Subcutaneous abdominal adipose tissue (tissue), 5 donors: ENCODE measurements around the gene KLHL11.

Source experiments
- H3K27ac ChIP-seq: one replicate; pipeline ENCODE4 v1.7.0; 2013; ENCODE audit warnings: low read depth, mild to moderate bottlenecking, inconsistent platforms, low read length, moderate library complexity
- H3K27me3 ChIP-seq, 5 donors: one replicate each; pipeline ENCODE4 v1.7.0; 2013; ENCODE audit warnings: low read length in 5 of 5, inconsistent platforms in 1 of 5; ENCODE audit not compliant: control insufficient read depth in 5 of 5, insufficient read depth in 4 of 5
- H3K36me3 ChIP-seq, 5 donors: one replicate each; pipeline ENCODE4 v1.7.0; 2013; ENCODE audit warnings: low read length in 5 of 5; ENCODE audit not compliant: control insufficient read depth in 5 of 5, insufficient read depth in 5 of 5
- H3K4me1 ChIP-seq, 5 donors: one replicate each; pipeline ENCODE4 v1.7.0; 2013; ENCODE audit warnings: low read length in 5 of 5, mild to moderate bottlenecking in 3 of 5, moderate library complexity in 1 of 5; ENCODE audit not compliant: control insufficient read depth in 5 of 5, insufficient read depth in 5 of 5
- H3K4me3 ChIP-seq, 5 donors: one replicate each; pipeline ENCODE4 v1.7.0; 2013; ENCODE audit warnings: low read length in 5 of 5, low read depth in 1 of 5
- H3K9ac ChIP-seq, 5 donors: one replicate each; pipeline ENCODE4 v1.7.0; 2013; ENCODE audit warnings: low read length in 5 of 5, mild to moderate bottlenecking in 4 of 5, moderate library complexity in 3 of 5
- H3K9me3 ChIP-seq, 5 donors: one replicate each; pipeline ENCODE4 v1.7.0; 2013; ENCODE audit warnings: low read length in 5 of 5; ENCODE audit not compliant: control insufficient read depth in 5 of 5
- donor health status: healthy.
- donor health status: healthy.
- donor health status: healthy.
- donor health status: healthy.
- donor health status: healthy.

The KLHL11 gene, protein sequence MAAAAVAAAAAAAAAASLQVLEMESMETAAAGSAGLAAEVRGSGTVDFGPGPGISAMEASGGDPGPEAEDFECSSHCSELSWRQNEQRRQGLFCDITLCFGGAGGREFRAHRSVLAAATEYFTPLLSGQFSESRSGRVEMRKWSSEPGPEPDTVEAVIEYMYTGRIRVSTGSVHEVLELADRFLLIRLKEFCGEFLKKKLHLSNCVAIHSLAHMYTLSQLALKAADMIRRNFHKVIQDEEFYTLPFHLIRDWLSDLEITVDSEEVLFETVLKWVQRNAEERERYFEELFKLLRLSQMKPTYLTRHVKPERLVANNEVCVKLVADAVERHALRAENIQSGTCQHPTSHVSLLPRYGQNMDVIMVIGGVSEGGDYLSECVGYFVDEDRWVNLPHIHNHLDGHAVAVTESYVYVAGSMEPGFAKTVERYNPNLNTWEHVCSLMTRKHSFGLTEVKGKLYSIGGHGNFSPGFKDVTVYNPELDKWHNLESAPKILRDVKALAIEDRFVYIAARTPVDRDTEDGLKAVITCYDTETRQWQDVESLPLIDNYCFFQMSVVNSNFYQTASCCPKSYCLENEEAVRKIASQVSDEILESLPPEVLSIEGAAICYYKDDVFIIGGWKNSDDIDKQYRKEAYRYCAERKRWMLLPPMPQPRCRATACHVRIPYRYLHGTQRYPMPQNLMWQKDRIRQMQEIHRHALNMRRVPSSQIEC

DNA sequence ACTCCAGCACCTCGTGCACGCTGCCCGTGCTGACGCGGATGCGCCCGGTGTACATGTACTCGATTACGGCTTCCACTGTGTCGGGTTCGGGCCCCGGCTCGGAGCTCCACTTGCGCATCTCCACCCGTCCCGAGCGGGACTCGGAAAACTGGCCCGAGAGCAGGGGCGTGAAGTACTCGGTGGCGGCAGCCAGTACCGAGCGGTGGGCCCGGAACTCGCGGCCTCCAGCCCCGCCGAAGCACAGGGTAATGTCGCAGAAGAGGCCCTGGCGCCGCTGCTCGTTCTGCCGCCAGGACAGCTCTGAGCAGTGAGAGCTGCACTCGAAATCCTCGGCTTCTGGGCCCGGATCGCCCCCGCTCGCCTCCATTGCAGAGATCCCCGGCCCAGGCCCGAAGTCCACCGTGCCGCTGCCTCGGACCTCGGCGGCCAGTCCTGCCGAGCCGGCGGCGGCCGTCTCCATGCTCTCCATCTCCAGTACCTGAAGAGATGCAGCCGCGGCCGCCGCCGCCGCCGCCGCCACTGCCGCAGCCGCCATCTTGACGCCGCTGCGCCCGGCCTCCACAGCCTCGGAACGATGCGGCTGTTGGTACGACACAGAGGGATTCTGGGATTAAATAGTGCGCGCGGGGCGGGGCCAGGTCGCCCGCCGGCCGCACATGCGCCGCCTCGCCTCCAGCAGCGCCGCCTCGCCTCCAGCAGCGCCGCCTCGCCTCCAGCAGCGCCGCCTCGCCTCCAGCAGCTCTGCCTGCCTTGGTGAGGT, at the start of gene KLHL11:
TSS of gene KLHL11 (minus strand) at position 588 of the 760 bp plus-strand sequence. CDS start at position 535, 53 bp downstream.
- peak within 1 kb of the TSS; percentile 76 for H3K27ac ChIP-seq
- peak within 1 kb of the TSS in 4 of 5 donors; percentile 88 to 94 (median 92) for H3K9ac ChIP-seq
- H3K36me3 ChIP-seq, result peaks cover 14 to 31% (median 27%) of the 10 kb centered on the region in 5 donors
- peak within 1 kb of the TSS; percentile 56 to 96 (median 94) for H3K4me3 ChIP-seq
- no peaks in the 10 kb centered on the region for H3K9me3 ChIP-seq
- H3K27me3 ChIP-seq, result no peaks in the 10 kb centered on the region
- H3K4me1 ChIP-seq, result peaks cover 8 to 35% (median 24%) of the 10 kb centered on the region in 5 donors

DNA sequence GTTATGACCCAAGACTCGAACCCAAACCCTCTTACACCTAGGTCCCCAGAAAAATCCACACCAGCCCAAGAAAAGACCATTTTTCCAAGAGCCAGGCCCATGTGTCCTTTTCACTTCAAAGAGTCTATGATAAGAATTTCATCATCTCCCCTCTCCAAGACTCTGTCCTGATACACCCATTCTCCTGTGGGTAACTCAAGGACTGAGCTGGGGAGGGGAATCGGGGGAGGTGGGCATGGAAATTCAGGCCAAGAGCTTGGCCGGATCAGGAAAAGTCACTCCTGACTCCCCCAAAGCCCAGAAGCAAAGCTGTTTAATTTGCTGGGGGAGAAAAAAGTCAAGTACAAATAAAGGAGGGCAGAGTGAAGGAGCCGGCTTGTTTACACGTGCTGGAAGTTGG, 49.8 kb upstream of the KLHL11 start:
- H3K4me1 ChIP-seq, result peaks cover 5 to 69% (median 45%) of the 10 kb centered on the region in 5 donors

DNA sequence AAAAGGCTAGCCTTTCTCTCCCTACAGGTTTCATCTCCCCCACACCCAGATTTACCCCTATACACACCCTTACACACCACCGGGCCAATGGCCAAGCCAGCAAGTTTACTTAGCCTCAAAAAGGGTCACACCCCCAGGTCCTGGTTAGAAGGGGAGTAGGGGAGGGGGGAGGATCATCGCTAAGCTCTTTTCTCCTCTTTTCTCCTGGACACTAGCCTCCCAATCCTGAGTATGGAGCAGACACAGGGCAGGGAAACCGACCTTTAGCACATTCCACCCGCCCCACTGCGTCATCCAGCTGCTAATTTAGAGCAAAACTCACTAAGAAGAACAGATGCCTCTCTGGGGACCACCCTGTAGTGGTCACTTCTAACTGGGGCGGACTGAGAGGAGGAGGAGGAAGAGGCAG, 49.1 kb upstream of the KLHL11 start:
- no peaks in the 10 kb centered on the region for H3K27me3 ChIP-seq
- peak overlapping the region in 3 of 5 donors; percentile 6 to 36 (median 13) for H3K4me3 ChIP-seq
- H3K36me3 ChIP-seq, result peaks cover 0 to 45% (median 44%) of the 10 kb centered on the region in 5 donors
- peak overlapping the region; percentile 74 for H3K27ac ChIP-seq
- H3K4me1 ChIP-seq, result peaks cover 5 to 64% (median 39%) of the 10 kb centered on the region in 5 donors
- H3K9ac ChIP-seq, result peak overlapping the region in 3 of 5 donors; percentile 2 to 23 (median 2)
- H3K9me3 ChIP-seq, result no peaks in the 10 kb centered on the region

More for the DNA sequence above, 49.8 kb upstream of the KLHL11 start:
- Histone ChIP-seq H3K27me3 (no peaks in the 10 kb centered on the region), H3K4me3 (no peak overlapping the region), H3K9ac (peak overlapping the region in 2 of 5 donors; percentile 26 to 60), H3K27ac (peak overlapping the region; percentile 74), H3K36me3 (peaks cover 0 to 38% (median 38%) of the 10 kb centered on the region in 5 donors), H3K9me3 (no peaks in the 10 kb centered on the region)

DNA sequence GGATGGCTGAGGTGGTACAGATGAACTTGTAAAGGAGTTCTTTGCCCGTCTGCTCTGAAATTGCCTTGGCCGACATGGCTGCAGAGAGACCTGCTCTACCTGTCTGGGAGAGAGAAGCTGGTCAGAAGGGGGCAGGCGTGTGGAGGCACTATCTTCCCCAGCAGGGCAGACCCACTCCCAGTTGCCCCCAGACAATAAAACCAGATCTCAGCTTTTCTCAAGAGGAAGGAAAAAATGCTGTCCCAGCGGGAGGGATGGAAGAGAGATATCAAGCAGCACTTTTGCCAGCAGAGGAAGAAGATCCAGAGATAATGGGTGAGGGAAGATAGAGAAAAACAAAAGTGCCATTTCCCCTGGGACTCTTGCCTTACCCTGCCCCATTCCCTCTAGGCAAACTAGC, 48.6 kb upstream of the KLHL11 start:
- H3K27ac ChIP-seq, result peak overlapping the region; percentile 74
- H3K4me3 ChIP-seq, result peak overlapping the region in 1 of 5 donors; percentile 36
- peaks cover 0 to 50% (median 50%) of the 10 kb centered on the region in 5 donors for H3K36me3 ChIP-seq
- H3K27me3 ChIP-seq, result no peaks in the 10 kb centered on the region
- H3K9me3 ChIP-seq, result no peaks in the 10 kb centered on the region
- peaks cover 5 to 61% (median 37%) of the 10 kb centered on the region in 5 donors for H3K4me1 ChIP-seq
- peak overlapping the region in 3 of 5 donors; percentile 2 to 23 (median 2) for H3K9ac ChIP-seq

DNA sequence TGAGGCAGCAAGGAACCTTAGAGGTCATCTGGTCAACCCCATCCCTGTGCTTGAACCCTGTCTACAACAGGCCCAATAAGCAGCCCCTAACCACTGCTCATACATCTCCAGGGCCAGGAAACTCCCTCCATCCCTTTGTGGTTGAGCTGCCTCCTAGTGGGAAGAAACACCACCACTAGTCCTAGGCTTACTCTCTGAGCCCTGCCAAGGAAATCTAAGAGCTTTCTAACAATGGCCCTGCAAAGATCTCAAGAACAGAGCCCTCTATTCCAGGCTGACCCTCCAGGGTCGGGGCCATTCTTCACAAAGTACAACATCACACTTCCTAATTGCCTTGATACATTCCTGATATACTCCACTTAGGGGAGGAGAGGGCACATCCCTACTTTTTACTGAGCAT, 47.7 kb upstream of the KLHL11 start:
- Histone ChIP-seq H3K27ac (peak overlapping the region; percentile 74), H3K9me3 (no peaks in the 10 kb centered on the region), H3K4me1 (peaks cover 5 to 55% (median 33%) of the 10 kb centered on the region in 5 donors), H3K9ac (no peak overlapping the region), H3K27me3 (no peaks in the 10 kb centered on the region), H3K36me3 (peaks cover 0 to 59% (median 58%) of the 10 kb centered on the region in 5 donors), H3K4me3 (no peak overlapping the region)

DNA sequence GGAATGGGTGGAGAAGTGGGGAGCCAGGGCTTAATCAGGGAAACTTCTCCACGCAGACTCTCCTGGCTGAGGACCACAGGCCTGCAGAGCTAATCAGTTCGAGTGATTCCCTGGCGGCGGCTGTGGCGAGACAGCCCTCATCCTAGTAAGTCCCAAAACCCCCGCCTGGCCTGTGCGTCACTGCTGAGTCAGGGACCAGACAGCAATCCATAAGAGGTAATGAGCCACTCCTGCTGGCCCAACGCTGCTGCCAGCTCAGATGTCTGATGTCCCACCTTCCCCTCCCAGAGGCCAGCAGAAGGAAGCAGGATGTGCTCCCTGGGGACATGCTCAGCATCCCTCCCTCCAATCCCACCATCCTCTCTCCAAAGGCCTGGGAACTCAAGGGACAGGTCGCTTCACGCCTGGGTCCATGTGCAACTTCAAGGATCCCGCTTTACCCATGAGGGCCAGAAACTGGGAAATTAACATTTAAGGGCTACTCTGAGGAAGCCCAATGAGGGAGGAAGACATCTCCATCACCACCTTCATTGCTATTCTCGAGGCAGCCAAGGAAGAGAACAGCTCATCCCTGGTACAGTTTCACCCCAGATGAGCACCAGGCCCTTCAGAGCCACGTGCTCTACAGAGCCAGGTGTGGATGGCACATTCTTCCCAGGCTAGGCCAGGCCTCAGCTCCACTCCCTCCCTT, 45.6 kb upstream of the KLHL11 start:
- no peak overlapping the region for H3K9ac ChIP-seq
- no peaks in the 10 kb centered on the region for H3K27me3 ChIP-seq
- peaks cover 0 to 80% (median 75%) of the 10 kb centered on the region in 5 donors for H3K36me3 ChIP-seq
- no peak overlapping the region for H3K4me3 ChIP-seq
- peaks cover 0 to 34% (median 21%) of the 10 kb centered on the region in 5 donors for H3K4me1 ChIP-seq
- H3K27ac ChIP-seq, result peak overlapping the region; percentile 63
- H3K9me3 ChIP-seq, result no peaks in the 10 kb centered on the region

DNA sequence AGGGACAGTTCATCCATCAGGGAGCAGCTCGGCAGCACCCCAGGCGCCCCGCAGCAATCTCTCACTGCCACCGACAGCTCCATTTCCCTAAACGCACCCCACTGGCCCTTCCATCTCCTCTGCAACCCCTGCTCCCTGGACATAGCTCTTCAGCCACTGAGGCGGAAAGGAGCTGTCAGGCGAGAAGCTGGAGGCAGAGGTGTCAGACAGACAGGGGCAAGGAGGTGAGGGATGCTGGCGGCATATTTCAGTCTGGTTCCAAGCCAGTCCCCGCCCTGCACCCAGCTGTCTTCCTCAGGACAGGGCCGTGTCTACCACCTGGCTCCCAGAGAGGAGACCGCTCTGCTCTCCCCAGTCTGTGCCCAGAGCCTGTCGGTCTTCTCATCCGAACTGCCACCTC, 43.9 kb upstream of the KLHL11 start:
- H3K9me3 ChIP-seq, result no peaks in the 10 kb centered on the region
- peaks cover 2 to 98% (median 92%) of the 10 kb centered on the region in 5 donors for H3K36me3 ChIP-seq
- H3K4me3 ChIP-seq, result no peak overlapping the region
- no peaks in the 10 kb centered on the region for H3K27me3 ChIP-seq
- peaks cover 0 to 16% (median 9%) of the 10 kb centered on the region in 5 donors for H3K4me1 ChIP-seq
- H3K9ac ChIP-seq, result no peak overlapping the region
- H3K27ac ChIP-seq, result peak overlapping the region; percentile 37

DNA sequence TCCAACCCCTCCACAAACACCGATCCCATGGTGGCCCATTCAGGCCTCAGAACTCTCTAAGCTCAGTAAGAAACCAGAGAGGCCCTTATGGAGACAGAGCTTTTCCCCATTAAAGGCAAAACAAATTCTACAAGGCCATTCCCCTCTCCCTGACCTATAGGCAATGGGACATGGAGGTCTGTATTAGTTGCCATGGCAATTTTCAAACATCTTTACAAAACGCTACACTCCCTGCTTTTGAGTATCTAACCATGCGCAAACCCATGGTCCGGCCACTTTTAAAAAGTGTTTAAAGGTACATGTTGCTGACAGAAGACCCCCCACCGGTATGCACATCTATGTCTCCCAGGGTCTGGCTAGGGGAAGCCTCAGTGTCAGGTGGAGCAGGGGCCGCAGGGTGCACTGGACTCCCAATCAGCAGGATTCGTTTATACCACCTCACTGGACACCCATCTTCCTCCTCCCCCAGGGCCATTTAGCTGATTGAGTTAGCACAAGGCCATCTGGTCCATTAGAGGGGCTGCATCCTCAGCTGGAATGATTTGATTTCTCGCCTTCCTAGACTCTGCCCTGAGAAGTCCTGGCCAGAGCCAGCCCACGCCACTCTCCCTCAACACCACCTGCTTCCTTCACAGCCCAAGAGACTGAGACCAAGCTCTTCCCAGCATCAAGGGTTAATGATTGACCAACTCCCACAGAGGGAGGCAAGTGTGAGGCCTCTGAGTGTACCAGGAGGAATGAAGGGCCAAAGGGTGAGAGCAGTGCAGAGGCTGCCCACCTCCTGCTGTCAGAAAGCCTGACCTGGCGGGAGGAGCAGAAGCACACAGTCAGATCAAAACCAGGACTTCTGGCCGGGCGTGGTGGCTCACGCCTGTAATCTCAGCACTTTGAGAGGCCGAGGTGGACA, 42.7 kb upstream of the KLHL11 start:
- H3K27me3 ChIP-seq, result no peaks in the 10 kb centered on the region
- peaks cover 0 to 6% (median 0%) of the 10 kb centered on the region in 5 donors for H3K4me1 ChIP-seq
- peak overlapping the region; percentile 65 for H3K27ac ChIP-seq
- no peak overlapping the region for H3K4me3 ChIP-seq
- peaks cover 2 to 97% (median 93%) of the 10 kb centered on the region in 5 donors for H3K36me3 ChIP-seq
- H3K9ac ChIP-seq, result no peak overlapping the region
- H3K9me3 ChIP-seq, result no peaks in the 10 kb centered on the region
